GM23248 (cell line): ENCODE data around the gene CPLANE1. TPM values are rescaled to one million over a fixed set of nuclear protein-coding genes. Genes with fewer than 3 reads are reported as not detected.

Experiments
- DNase-seq: peaks from one replicate; pipeline ENCODE4 v3.0.0-alpha.2; 2015
- H2AFZ ChIP-seq: fragments of 200-600 bp; sonication (generic); 2 replicates; pipeline ENCODE4 v1.6.1; 2016; ENCODE audit warnings: antibody characterized with exemption
- H3F3A ChIP-seq: fragments of 200-600 bp; sonication (generic); 2 replicates; pipeline ENCODE4 v1.6.1; 2016; ENCODE audit warnings: mild to moderate bottlenecking, antibody characterized with exemption, mixed run types; ENCODE audit not compliant: insufficient read depth
- H3K27ac ChIP-seq: fragments of 200-600 bp; sonication (generic); 2 replicates; pipeline ENCODE4 v1.5.1; 2016; ENCODE audit warnings: mild to moderate bottlenecking
- H3K27me3 ChIP-seq: fragments of 200-600 bp; sonication (generic); replicated peaks from 2 replicates; pipeline ENCODE4 v1.6.1; 2016; ENCODE audit warnings: mild to moderate bottlenecking; ENCODE audit not compliant: insufficient read depth
- H3K36me3 ChIP-seq: fragments of 200-600 bp; sonication (generic); 2 replicates; pipeline ENCODE4 v1.6.1; 2016; ENCODE audit warnings: low read depth, mild to moderate bottlenecking
- H3K4me1 ChIP-seq: fragments of 200-600 bp; sonication (generic); 2 replicates; pipeline ENCODE4 v1.6.1; 2016; ENCODE audit warnings: mild to moderate bottlenecking; ENCODE audit not compliant: insufficient read depth
- H3K4me2 ChIP-seq: fragments of 200-600 bp; sonication (generic); one replicate; pipeline ENCODE4 v1.6.1; 2016; ENCODE audit warnings: mild to moderate bottlenecking; ENCODE audit not compliant: unreplicated experiment
- H3K4me3 ChIP-seq: fragments of 200-600 bp; sonication (generic); 2 replicates; pipeline ENCODE4 v1.5.1; 2016; ENCODE audit warnings: mild to moderate bottlenecking
- H3K79me2 ChIP-seq: fragments of 200-600 bp; sonication (generic); 2 replicates; pipeline ENCODE4 v1.6.1; 2016; ENCODE audit warnings: mild to moderate bottlenecking; ENCODE audit not compliant: insufficient read depth
- H3K9ac ChIP-seq: fragments of 200-600 bp; sonication (generic); 2 replicates; pipeline ENCODE4 v1.6.1; 2016; ENCODE audit warnings: mild to moderate bottlenecking
- H3K9me2 ChIP-seq: fragments of 200-600 bp; sonication (generic); 2 replicates; pipeline ENCODE4 v1.6.1; 2016; ENCODE audit warnings: mixed run types, mild to moderate bottlenecking, moderate library complexity; ENCODE audit not compliant: insufficient read depth
- H3K9me3 ChIP-seq: fragments of 200-600 bp; sonication (generic); one replicate; pipeline ENCODE4 v1.6.1; 2017; ENCODE audit warnings: low read depth
- H4K20me1 ChIP-seq: fragments of 200-600 bp; sonication (generic); 2 replicates; pipeline ENCODE4 v1.6.0; 2016; ENCODE audit not compliant: insufficient read depth
- EZH2 ChIP-seq: fragments of 200-600 bp; sonication (generic); IDR thresholded peaks from 2 replicates; pipeline ENCODE4 v1.6.1; 2018; ENCODE audit warnings: antibody characterized with exemption, mild to moderate bottlenecking; ENCODE audit not compliant: insufficient read depth, poor library complexity, severe bottlenecking
- EZH2phosphoT487 ChIP-seq: fragments of 200-600 bp; sonication (generic); IDR thresholded peaks from 2 replicates; pipeline ENCODE4 v1.6.1; 2018; ENCODE audit warnings: antibody characterized with exemption, moderate library complexity, mild to moderate bottlenecking, low read depth; ENCODE audit not compliant: insufficient read depth
- WGBS, 2 experiments: methylation state at CpG; one replicate each; pipeline ENCODE4 v1.1.6; 2015 to 2017; ENCODE audit warnings: low lambda C conversion rate in 2 of 2, low coverage in 1 of 2; ENCODE audit errors: missing lambda C conversion rate in 2 of 2; 5-methylcytosine and 5-hydroxymethylcytosine counted together
- in situ Hi-C: fragments of 300-500 bp; cut with MboI; formaldehyde crosslinking; loops from 2 replicates; pipeline ENCODE4 v1.15.0; 2020
- polyA plus RNA-seq: library from polyadenylated mRNA; unstranded; fragments of >200 nt; fragmentation: Nextera tagmentation; extraction: Ambion mirVana; gene quantifications from 2 replicates; pipeline ENCODE4 v1.2.1, GENCODE V29; 2016
- total RNA-seq: library from RNA; depleted of rRNA; stranded (reverse); fragments of >200 nt; shearing (Covaris generic); gene quantifications from 2 replicates; pipeline ENCODE4 v1.2.3, GENCODE V29; 2014

CPLANE1 gene
- total and polyA plus RNA-seq, 2 experiments from 2014 or later: 7.5 to 24.6 TPM

- TF ChIP-seq EZH2phosphoT487 (no peak), EZH2 (no peak)
- H3K27me3 ChIP-seq: no peaks in the 10 kb centered on the region
- H3K27ac ChIP-seq: no peak overlapping the region
- H2AFZ ChIP-seq: no peak overlapping the region
- 96 to 99% methylated on average over 2 of the region's 2 CpGs for WGBS, 2 experiments
- H3K4me3 ChIP-seq: no peak overlapping the region
- no peaks in the 10 kb centered on the region for H3K79me2 ChIP-seq
- H3F3A ChIP-seq: no peaks in the 10 kb centered on the region
- DNase-seq: no peak
- no peaks in the 10 kb centered on the region for H3K9me2 ChIP-seq
- no peak overlapping the region for H3K9ac ChIP-seq
- H3K36me3 ChIP-seq: peaks cover 64% of the 10 kb centered on the region
- H3K4me2 ChIP-seq: no peak overlapping the region
- in situ Hi-C loops: no loop called here
- no peaks in the 10 kb centered on the region for H3K4me1 ChIP-seq
- H4K20me1 ChIP-seq: no peaks in the 10 kb centered on the region
- no peaks in the 10 kb centered on the region for H3K9me3 ChIP-seq
Measured at GRCh38 chr5:37172957-37173356, 76.2 kb downstream of the CPLANE1 start.

GRCh38 chr5:37170856-37171255 is 78.3 kb downstream of the CPLANE1 start:
- H3K4me1 ChIP-seq: no peaks in the 10 kb centered on the region
- no peaks in the 10 kb centered on the region for H3K79me2 ChIP-seq
- no peak overlapping the region for H2AFZ ChIP-seq
- WGBS, 2 experiments: 92 to 97% methylated on average over 6 of the region's 6 CpGs
- peaks cover 71% of the 10 kb centered on the region for H3K36me3 ChIP-seq
- no peak overlapping the region for H3K27ac ChIP-seq
- no peaks in the 10 kb centered on the region for H3K9me3 ChIP-seq
- H3K27me3 ChIP-seq: no peaks in the 10 kb centered on the region
- no peak overlapping the region for H3K9ac ChIP-seq
- H3K9me2 ChIP-seq: no peaks in the 10 kb centered on the region
- H3K4me3 ChIP-seq: no peak overlapping the region
- no peak overlapping the region for H3K4me2 ChIP-seq
- DNase-seq: no peak
- no peaks in the 10 kb centered on the region for H4K20me1 ChIP-seq
- H3F3A ChIP-seq: no peaks in the 10 kb centered on the region
- in situ Hi-C loops: no loop called here
- TF ChIP-seq EZH2phosphoT487 (no peak), EZH2 (no peak)

- H3K27ac ChIP-seq: no peak overlapping the region
- H3K36me3 ChIP-seq: peaks cover 47% of the 10 kb centered on the region
- no peaks in the 10 kb centered on the region for H3K4me1 ChIP-seq
- TF ChIP-seq EZH2phosphoT487: no peak
- no peak for TF ChIP-seq EZH2
- no peaks in the 10 kb centered on the region for H3K27me3 ChIP-seq
- in situ Hi-C loops: no loop called here
- no peaks in the 10 kb centered on the region for H3K9me3 ChIP-seq
- no peaks in the 10 kb centered on the region for H3K79me2 ChIP-seq
- WGBS, 2 experiments: 81 to 87% methylated on average over 3 of the region's 3 CpGs
- no peaks in the 10 kb centered on the region for H3F3A ChIP-seq
- no peak overlapping the region for H2AFZ ChIP-seq
- no peak for DNase-seq
- no peaks in the 10 kb centered on the region for H3K9me2 ChIP-seq
- no peak overlapping the region for H3K4me3 ChIP-seq
- H3K9ac ChIP-seq: no peak overlapping the region
- no peak overlapping the region for H3K4me2 ChIP-seq
- H4K20me1 ChIP-seq: no peaks in the 10 kb centered on the region
Measured at GRCh38 chr5:37166197-37166596, 83.0 kb downstream of the CPLANE1 start.

- no peak for DNase-seq
- WGBS, 2 experiments: 92 to 97% methylated on average over 1 of the region's 1 CpG
- H3K4me3 ChIP-seq: no peak overlapping the region
- no peak overlapping the region for H3K4me2 ChIP-seq
- H2AFZ ChIP-seq: no peak overlapping the region
- no peak overlapping the region for H3K9ac ChIP-seq
- H3K27me3 ChIP-seq: no peaks in the 10 kb centered on the region
- no peak overlapping the region for H3K27ac ChIP-seq
- H3K4me1 ChIP-seq: no peaks in the 10 kb centered on the region
- in situ Hi-C loops: no loop called here
- no peaks in the 10 kb centered on the region for H3K9me2 ChIP-seq
- TF ChIP-seq EZH2phosphoT487 (no peak), EZH2 (no peak)
- H3K79me2 ChIP-seq: no peaks in the 10 kb centered on the region
- no peaks in the 10 kb centered on the region for H3F3A ChIP-seq
- no peaks in the 10 kb centered on the region for H3K9me3 ChIP-seq
- no peaks in the 10 kb centered on the region for H4K20me1 ChIP-seq
- H3K36me3 ChIP-seq: peaks cover 47% of the 10 kb centered on the region
Measured at GRCh38 chr5:37165761-37166160, 83.4 kb downstream of the CPLANE1 start.

GRCh38 chr5:37153661-37154060 is 95.5 kb downstream of the CPLANE1 start:
- in situ Hi-C loops: no loop called here
- no peaks in the 10 kb centered on the region for H3K79me2 ChIP-seq
- H3K9me3 ChIP-seq: no peaks in the 10 kb centered on the region
- H3K9ac ChIP-seq: no peak overlapping the region
- no peaks in the 10 kb centered on the region for H3K4me1 ChIP-seq
- no peaks in the 10 kb centered on the region for H4K20me1 ChIP-seq
- H3K4me3 ChIP-seq: no peak overlapping the region
- H3K9me2 ChIP-seq: no peaks in the 10 kb centered on the region
- WGBS, 2 experiments: 73 to 75% methylated on average over 3 of the region's 3 CpGs
- H3K4me2 ChIP-seq: no peak overlapping the region
- no peaks in the 10 kb centered on the region for H3K27me3 ChIP-seq
- H3K27ac ChIP-seq: no peak overlapping the region
- TF ChIP-seq EZH2 (no peak), EZH2phosphoT487 (no peak)
- no peak overlapping the region for H2AFZ ChIP-seq
- DNase-seq: no peak
- no peaks in the 10 kb centered on the region for H3F3A ChIP-seq
- H3K36me3 ChIP-seq: peaks cover 47% of the 10 kb centered on the region
